ENCODE data around the gene GPC4.

The GPC4 gene

DNA sequence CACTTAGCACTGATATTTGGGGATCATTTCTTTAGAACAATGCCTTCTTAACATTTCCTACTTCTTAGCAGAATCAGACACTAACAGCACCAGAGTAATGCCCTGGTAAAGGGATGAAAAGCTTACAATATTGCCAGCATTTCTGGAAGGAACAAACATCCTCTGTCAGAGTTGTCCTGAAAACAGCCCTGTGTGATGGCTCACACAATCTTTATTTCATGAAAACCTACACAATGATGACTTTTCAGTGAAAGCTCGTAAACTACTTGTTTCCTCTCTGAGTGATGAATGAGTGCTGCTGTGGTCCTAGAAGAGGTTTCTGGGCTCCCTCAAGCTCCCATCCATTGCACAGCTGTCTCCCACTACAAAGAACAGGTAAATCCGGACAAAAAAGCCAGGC, 52.8 kb downstream of the GPC4 start:
- TF ChIP-seq CREB1 (IDR thresholded peaks at IDR 0.05; ENCODE audit: low read depth) (no peak), EP300 (IDR thresholded peaks at IDR 0.05; ENCODE audit: borderline replicate concordance) (no peak), TCF12 (IDR thresholded peaks at IDR 0.05; ENCODE audit: low read depth) (no peak), FOXM1 (IDR thresholded peaks at IDR 0.05; ENCODE audit: borderline replicate concordance, low read depth) (no peak), NFIC (IDR thresholded peaks at IDR 0.05) (no peak), CEBPB (IDR thresholded peaks at IDR 0.05) (no peak), YY1 (IDR thresholded peaks at IDR 0.05; ENCODE audit: low read depth) (no peak), RAD21 (IDR thresholded peaks at IDR 0.05; ENCODE audit: low read depth) (no peak), ZBTB7A (IDR thresholded peaks at IDR 0.05; ENCODE audit: low read depth) (no peak), TEAD4 (IDR thresholded peaks at IDR 0.05) (no peak)
- TF ChIP-seq, protein P1, sequence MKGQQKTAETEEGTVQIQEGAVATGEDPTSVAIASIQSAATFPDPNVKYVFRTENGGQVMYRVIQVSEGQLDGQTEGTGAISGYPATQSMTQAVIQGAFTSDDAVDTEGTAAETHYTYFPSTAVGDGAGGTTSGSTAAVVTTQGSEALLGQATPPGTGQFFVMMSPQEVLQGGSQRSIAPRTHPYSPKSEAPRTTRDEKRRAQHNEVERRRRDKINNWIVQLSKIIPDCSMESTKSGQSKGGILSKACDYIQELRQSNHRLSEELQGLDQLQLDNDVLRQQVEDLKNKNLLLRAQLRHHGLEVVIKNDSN (IDR thresholded peaks at IDR 0.05) = no peak
- TF ChIP-seq, protein P2, sequence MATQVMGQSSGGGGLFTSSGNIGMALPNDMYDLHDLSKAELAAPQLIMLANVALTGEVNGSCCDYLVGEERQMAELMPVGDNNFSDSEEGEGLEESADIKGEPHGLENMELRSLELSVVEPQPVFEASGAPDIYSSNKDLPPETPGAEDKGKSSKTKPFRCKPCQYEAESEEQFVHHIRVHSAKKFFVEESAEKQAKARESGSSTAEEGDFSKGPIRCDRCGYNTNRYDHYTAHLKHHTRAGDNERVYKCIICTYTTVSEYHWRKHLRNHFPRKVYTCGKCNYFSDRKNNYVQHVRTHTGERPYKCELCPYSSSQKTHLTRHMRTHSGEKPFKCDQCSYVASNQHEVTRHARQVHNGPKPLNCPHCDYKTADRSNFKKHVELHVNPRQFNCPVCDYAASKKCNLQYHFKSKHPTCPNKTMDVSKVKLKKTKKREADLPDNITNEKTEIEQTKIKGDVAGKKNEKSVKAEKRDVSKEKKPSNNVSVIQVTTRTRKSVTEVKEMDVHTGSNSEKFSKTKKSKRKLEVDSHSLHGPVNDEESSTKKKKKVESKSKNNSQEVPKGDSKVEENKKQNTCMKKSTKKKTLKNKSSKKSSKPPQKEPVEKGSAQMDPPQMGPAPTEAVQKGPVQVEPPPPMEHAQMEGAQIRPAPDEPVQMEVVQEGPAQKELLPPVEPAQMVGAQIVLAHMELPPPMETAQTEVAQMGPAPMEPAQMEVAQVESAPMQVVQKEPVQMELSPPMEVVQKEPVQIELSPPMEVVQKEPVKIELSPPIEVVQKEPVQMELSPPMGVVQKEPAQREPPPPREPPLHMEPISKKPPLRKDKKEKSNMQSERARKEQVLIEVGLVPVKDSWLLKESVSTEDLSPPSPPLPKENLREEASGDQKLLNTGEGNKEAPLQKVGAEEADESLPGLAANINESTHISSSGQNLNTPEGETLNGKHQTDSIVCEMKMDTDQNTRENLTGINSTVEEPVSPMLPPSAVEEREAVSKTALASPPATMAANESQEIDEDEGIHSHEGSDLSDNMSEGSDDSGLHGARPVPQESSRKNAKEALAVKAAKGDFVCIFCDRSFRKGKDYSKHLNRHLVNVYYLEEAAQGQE (IDR thresholded peaks at IDR 0.05; ENCODE audit: low read depth) = no peak

DNA sequence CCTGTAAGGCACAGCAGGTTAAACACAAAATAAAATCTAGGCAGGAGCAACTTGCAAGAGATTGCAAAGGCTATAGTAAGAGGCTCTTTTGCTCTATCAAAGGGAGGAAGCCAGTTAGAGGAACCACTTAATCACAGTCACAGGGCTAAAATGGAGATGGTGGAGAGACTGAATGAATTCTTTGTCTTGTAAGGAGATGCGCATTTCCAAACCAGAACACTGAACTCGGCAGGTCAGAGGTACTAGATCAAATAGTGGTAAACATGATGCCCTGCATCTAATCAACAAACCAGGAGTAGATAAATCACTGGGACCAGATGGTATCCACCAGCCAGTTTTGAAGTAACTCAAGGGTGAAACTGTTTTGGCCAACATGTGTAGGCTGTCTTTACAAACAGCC, 55.8 kb downstream of the GPC4 start:
- no peak for TF ChIP-seq TCF12 (IDR thresholded peaks at IDR 0.05; ENCODE audit: low read depth)
- no peak for TF ChIP-seq TEAD4 (IDR thresholded peaks at IDR 0.05)
- TF ChIP-seq CEBPB (IDR thresholded peaks at IDR 0.05) = no peak
- TF ChIP-seq, protein P3, sequence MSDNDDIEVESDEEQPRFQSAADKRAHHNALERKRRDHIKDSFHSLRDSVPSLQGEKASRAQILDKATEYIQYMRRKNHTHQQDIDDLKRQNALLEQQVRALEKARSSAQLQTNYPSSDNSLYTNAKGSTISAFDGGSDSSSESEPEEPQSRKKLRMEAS (IDR thresholded peaks at IDR 0.05) = no peak

DNA sequence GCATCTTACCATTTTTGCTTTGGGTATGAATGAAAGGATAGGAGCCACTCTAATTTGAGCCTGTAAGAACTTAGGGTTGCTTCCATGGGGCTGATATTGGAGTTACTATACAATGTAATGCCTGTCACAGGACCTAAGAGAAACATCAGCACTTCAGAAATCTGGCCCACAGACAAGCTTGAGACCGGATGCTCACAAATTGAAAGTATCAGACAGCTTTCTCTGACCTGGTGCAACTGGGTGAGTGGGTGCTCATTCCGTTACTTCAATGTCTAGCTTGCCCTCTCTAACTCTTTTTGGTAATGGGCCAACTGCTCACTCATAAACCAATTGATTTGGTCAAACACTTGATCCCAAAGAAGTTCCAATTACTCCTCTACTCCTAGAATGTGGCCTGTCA, 62.1 kb downstream of the GPC4 start:
- TF ChIP-seq FOXM1 (IDR thresholded peaks at IDR 0.05; ENCODE audit: borderline replicate concordance, low read depth) = no peak
- TF ChIP-seq TEAD4 (IDR thresholded peaks at IDR 0.05) = no peak
- no peak for TF ChIP-seq YY1 (IDR thresholded peaks at IDR 0.05; ENCODE audit: low read depth)
- no peak for TF ChIP-seq TCF12 (IDR thresholded peaks at IDR 0.05; ENCODE audit: low read depth)
- no peak for TF ChIP-seq EP300 (IDR thresholded peaks at IDR 0.05; ENCODE audit: borderline replicate concordance)
- TF ChIP-seq, protein P2 (IDR thresholded peaks at IDR 0.05; ENCODE audit: low read depth) = no peak
- no peak for TF ChIP-seq EGR1 (IDR thresholded peaks at IDR 0.05)
- no peak for TF ChIP-seq RAD21 (IDR thresholded peaks at IDR 0.05; ENCODE audit: low read depth)

DNA sequence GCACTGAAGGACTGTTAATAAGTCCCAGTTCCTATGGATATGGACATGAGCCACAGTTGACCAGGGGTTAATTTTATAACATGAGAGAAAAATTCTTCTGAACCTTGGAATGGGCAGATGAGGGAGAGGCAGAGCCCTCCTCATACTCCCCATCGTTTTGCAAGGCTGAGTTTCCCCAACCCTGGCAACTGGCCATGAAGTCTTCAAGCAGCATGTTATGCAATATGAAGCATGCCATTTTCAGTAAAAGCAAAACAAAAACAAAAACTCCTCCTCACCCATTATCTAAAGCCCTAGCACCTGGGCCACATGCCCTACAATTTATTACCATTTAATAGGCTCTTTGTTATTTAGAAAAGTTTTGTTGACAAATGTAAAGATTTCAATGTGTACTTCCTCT, 64.5 kb downstream of the GPC4 start:
- peak; percentile 23; the same call in 1 of the 2 replicates for TF ChIP-seq NFIC (IDR thresholded peaks at IDR 0.05)
- peak; percentile 79 for TF ChIP-seq CEBPB (IDR thresholded peaks at IDR 0.05)
- no peak for TF ChIP-seq FOXM1 (IDR thresholded peaks at IDR 0.05; ENCODE audit: borderline replicate concordance, low read depth)

DNA sequence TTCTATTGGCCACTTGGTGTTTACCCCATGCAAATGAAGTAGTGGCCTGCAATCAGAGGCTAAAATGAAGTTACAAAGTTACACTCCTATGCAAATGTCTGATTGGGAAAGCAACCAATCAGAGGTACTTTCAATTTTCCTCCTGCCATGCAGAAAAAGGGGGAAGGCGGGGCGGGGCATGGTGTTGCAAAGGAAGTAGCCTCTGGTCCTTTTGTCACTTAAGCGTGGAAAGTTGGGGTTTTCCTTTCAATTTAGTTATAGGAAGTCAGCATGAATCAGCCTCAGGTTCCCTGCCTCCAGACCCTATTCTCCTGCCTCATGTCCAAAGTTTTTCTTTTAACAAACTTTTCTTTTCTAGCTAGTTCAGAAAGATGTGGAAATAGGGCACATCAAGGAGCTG, 69.3 kb downstream of the GPC4 start:
- TF ChIP-seq TEAD4 (IDR thresholded peaks at IDR 0.05) = no peak
- TF ChIP-seq ZBTB7A (IDR thresholded peaks at IDR 0.05; ENCODE audit: low read depth) = no peak
- TF ChIP-seq, protein P1 (IDR thresholded peaks at IDR 0.05) = no peak
- no peak for TF ChIP-seq YY1 (IDR thresholded peaks at IDR 0.05; ENCODE audit: low read depth)
- TF ChIP-seq, protein P3 (IDR thresholded peaks at IDR 0.05) = no peak
- no peak for TF ChIP-seq TAF1 (IDR thresholded peaks at IDR 0.05; ENCODE audit: low read depth)
- no peak for TF ChIP-seq FOXM1 (IDR thresholded peaks at IDR 0.05; ENCODE audit: borderline replicate concordance, low read depth)
- TF ChIP-seq CEBPB (IDR thresholded peaks at IDR 0.05) = no peak
- no peak for TF ChIP-seq CREB1 (IDR thresholded peaks at IDR 0.05; ENCODE audit: low read depth)
- TF ChIP-seq NFIC (IDR thresholded peaks at IDR 0.05) = no peak
- TF ChIP-seq RAD21 (IDR thresholded peaks at IDR 0.05; ENCODE audit: low read depth) = no peak
- TF ChIP-seq TCF12 (IDR thresholded peaks at IDR 0.05; ENCODE audit: low read depth) = no peak
- TF ChIP-seq EGR1 (IDR thresholded peaks at IDR 0.05) = no peak
- TF ChIP-seq, protein P2 (IDR thresholded peaks at IDR 0.05; ENCODE audit: low read depth) = no peak
- TF ChIP-seq EP300 (IDR thresholded peaks at IDR 0.05; ENCODE audit: borderline replicate concordance) = no peak

Measured in Ishikawa (cell line).